Large intestine (tissue), 3 donors: ENCODE data around the gene GNS. TPM values are rescaled to one million over a fixed set of nuclear protein-coding genes. Genes with fewer than 3 reads are reported as not detected.

Experiments used
- DNase-seq, 2 donors: peaks; one replicate each; pipeline versions ENCODE4 v3.0.0 to v3.0.0-alpha.2; 2013
- H3K27ac ChIP-seq: one replicate; pipeline ENCODE4 v1.5.1; 2013; ENCODE audit warnings: low read length
- H3K27me3 ChIP-seq: 2 replicates; pipeline ENCODE4 v1.6.1; 2013; ENCODE audit warnings: low read length; ENCODE audit not compliant: control insufficient read depth, insufficient read depth
- H3K36me3 ChIP-seq: 2 replicates; pipeline ENCODE4 v1.6.1; 2013; ENCODE audit warnings: low read length; ENCODE audit not compliant: control insufficient read depth, insufficient read depth
- H3K4me1 ChIP-seq: one replicate; pipeline ENCODE4 v1.6.1; 2013; ENCODE audit warnings: low read length; ENCODE audit not compliant: control insufficient read depth, insufficient read depth
- H3K4me3 ChIP-seq: one replicate; pipeline ENCODE4 v1.5.1; 2013; ENCODE audit warnings: low read length
- H3K9me3 ChIP-seq: one replicate; pipeline ENCODE4 v1.6.1; 2013; ENCODE audit warnings: mild to moderate bottlenecking, low read depth, low read length, moderate library complexity; ENCODE audit not compliant: control insufficient read depth
- WGBS: methylation state at CpG from one replicate; pipeline ENCODE4 v1.1.5; 2013; ENCODE audit warnings: low lambda C conversion rate; ENCODE audit not compliant: insufficient coverage; 5-methylcytosine and 5-hydroxymethylcytosine counted together
- polyA plus RNA-seq: library from polyadenylated mRNA; unstranded; fragments of 120-200 nt; gene quantifications from one replicate; pipeline ENCODE4 v1.2.1, GENCODE V29; 2013

The GNS gene
- polyA plus RNA-seq, 1 donor, result 337 TPM

GRCh38 chr12:64796205-64796845, 37.1 kb upstream of the GNS start:
- Histone ChIP-seq H3K27ac (peak overlapping the region; percentile 51), H3K9me3 (no peaks in the 10 kb centered on the region), H3K4me3 (no peak overlapping the region), H3K27me3 (no peaks in the 10 kb centered on the region), H3K36me3 (peaks cover 2% of the 10 kb centered on the region), H3K4me1 (no peaks in the 10 kb centered on the region)
- WGBS, result 63% methylated on average over 4 of the region's 5 CpGs
- peak; percentile 83 to 86 for DNase-seq

- H3K27me3 ChIP-seq, result no peaks in the 10 kb centered on the region
- H3K4me1 ChIP-seq, result no peaks in the 10 kb centered on the region
- no peak for DNase-seq
- H3K27ac ChIP-seq, result no peak overlapping the region
- H3K36me3 ChIP-seq, result peaks cover 2% of the 10 kb centered on the region
- no peak overlapping the region for H3K4me3 ChIP-seq
- no peaks in the 10 kb centered on the region for H3K9me3 ChIP-seq
- 100% methylated on average over 2 of the region's 3 CpGs for WGBS
Measured at GRCh38 chr12:64794305-64794704, 35.1 kb upstream of the GNS start.

- no CpG with 5 or more reads among the region's 3 CpGs for WGBS
- Histone ChIP-seq H3K9me3 (no peaks in the 10 kb centered on the region), H3K4me3 (no peak overlapping the region), H3K27me3 (no peaks in the 10 kb centered on the region), H3K27ac (no peak overlapping the region), H3K36me3 (peaks cover 2% of the 10 kb centered on the region), H3K4me1 (no peaks in the 10 kb centered on the region)
- no peak for DNase-seq
Measured at GRCh38 chr12:64793610-64794009, 34.4 kb upstream of the GNS start.

- Histone ChIP-seq H3K4me1 (no peaks in the 10 kb centered on the region), H3K27me3 (no peaks in the 10 kb centered on the region), H3K9me3 (no peaks in the 10 kb centered on the region), H3K27ac (no peak overlapping the region), H3K36me3 (peaks cover 2% of the 10 kb centered on the region), H3K4me3 (no peak overlapping the region)
- peak in 1 of 2 donors; percentile 8 for DNase-seq
- no CpG with 5 or more reads among the region's 1 CpG for WGBS
Measured at GRCh38 chr12:64792128-64792527, 32.9 kb upstream of the GNS start.

GRCh38 chr12:64791036-64791435, 31.8 kb upstream of the GNS start:
- Histone ChIP-seq H3K27me3 (no peaks in the 10 kb centered on the region), H3K9me3 (no peaks in the 10 kb centered on the region), H3K4me3 (no peak overlapping the region), H3K36me3 (peaks cover 2% of the 10 kb centered on the region), H3K27ac (no peak overlapping the region), H3K4me1 (no peaks in the 10 kb centered on the region)
- no peak for DNase-seq

- no peak overlapping the region for H3K4me3 ChIP-seq
- no peaks in the 10 kb centered on the region for H3K27me3 ChIP-seq
- H3K4me1 ChIP-seq, result no peaks in the 10 kb centered on the region
- no peak for DNase-seq
- WGBS, result 60% methylated on average over 1 of the region's 1 CpG
- no peak overlapping the region for H3K27ac ChIP-seq
- peaks cover under 1% of the 10 kb centered on the region for H3K36me3 ChIP-seq
- H3K9me3 ChIP-seq, result no peaks in the 10 kb centered on the region
Measured at GRCh38 chr12:64790166-64790565, 31.0 kb upstream of the GNS start.

- no peak for DNase-seq
- no CpG with 5 or more reads among the region's 6 CpGs for WGBS
- Histone ChIP-seq H3K9me3 (no peaks in the 10 kb centered on the region), H3K27me3 (peaks cover 8% of the 10 kb centered on the region), H3K36me3 (no peaks in the 10 kb centered on the region), H3K4me3 (no peak overlapping the region), H3K27ac (no peak overlapping the region), H3K4me1 (peaks cover 5% of the 10 kb centered on the region)
Measured at GRCh38 chr12:64785838-64786237, 26.6 kb upstream of the GNS start.

- DNase-seq, result peak in 1 of 2 donors; percentile 45
- H3K27me3 ChIP-seq, result peaks cover 13% of the 10 kb centered on the region
Measured at GRCh38 chr12:64782191-64782876, 23.1 kb upstream of the GNS start.

GRCh38 chr12:64781280-64782190, 22.3 kb upstream of the GNS start:
- Histone ChIP-seq H3K4me3 (peak overlapping the region; percentile 61), H3K4me1 (peaks cover 14% of the 10 kb centered on the region), H3K27me3 (peaks cover 13% of the 10 kb centered on the region), H3K27ac (peak overlapping the region; percentile 82), H3K9me3 (no peaks in the 10 kb centered on the region), H3K36me3 (no peaks in the 10 kb centered on the region)
- DNase-seq, result peak in 1 of 2 donors; percentile 65
- WGBS, result 0% methylated on average over 1 of the region's 39 CpGs

More at GRCh38 chr12:64782191-64782876, 23.1 kb upstream of the GNS start:
- WGBS, result 0% methylated on average over 1 of the region's 6 CpGs
- H3K27ac ChIP-seq, result peak overlapping the region; percentile 82
- H3K36me3 ChIP-seq, result no peaks in the 10 kb centered on the region
- H3K9me3 ChIP-seq, result no peaks in the 10 kb centered on the region
- peak overlapping the region; percentile 61 for H3K4me3 ChIP-seq
- peaks cover 14% of the 10 kb centered on the region for H3K4me1 ChIP-seq

- WGBS, result no CpG with 5 or more reads among the region's 103 CpGs
- peaks cover 13% of the 10 kb centered on the region for H3K27me3 ChIP-seq
Measured at GRCh38 chr12:64780531-64781279, 21.5 kb upstream of the GNS start.

More at GRCh38 chr12:64780531-64781279, 21.5 kb upstream of the GNS start:
- peaks cover 4% of the 10 kb centered on the region for H3K9me3 ChIP-seq
- peak overlapping the region; percentile 82 for H3K27ac ChIP-seq
- H3K4me1 ChIP-seq, result peaks cover 14% of the 10 kb centered on the region
- H3K4me3 ChIP-seq, result peak overlapping the region; percentile 61
- DNase-seq, result peak in 1 of 2 donors; percentile 78
- no peaks in the 10 kb centered on the region for H3K36me3 ChIP-seq
